Measurements from ENCODE around the gene CCND3. TPM values are rescaled to one million over a fixed set of nuclear protein-coding genes. Genes with fewer than 3 reads are reported as not detected.

Gene CCND3
- total and polyA plus RNA-seq, 2 of the 13 experiments (the other 11 are each of a cell fraction or from before 2014, with no cell fraction given), result 4.3 to 7.2 TPM

GRCh38 chr6:41936073-41936837 is 5.4 kb downstream of the CCND3 start (continued):
- TF ChIP-seq CSRNP2 (CRISPR knock-in tag; conservative IDR thresholded peaks at IDR 0.05; ENCODE audit: low read depth), result no peak
- TF ChIP-seq ATF5 (CRISPR knock-in tag; IDR thresholded peaks at IDR 0.05; ENCODE audit: low read depth), result no peak
- no peak for TF ChIP-seq ZNF20 (CRISPR knock-in tag; IDR thresholded peaks at IDR 0.05)
- no peak for TF ChIP-seq MAFG (CRISPR knock-in tag; IDR thresholded peaks at IDR 0.05)
- TF ChIP-seq SP2 (CRISPR knock-in tag; IDR thresholded peaks at IDR 0.05), result no peak
- TF ChIP-seq ZNF564 (CRISPR knock-in tag; IDR thresholded peaks at IDR 0.05), result no peak
- TF ChIP-seq HIVEP1 (CRISPR knock-in tag; IDR thresholded peaks at IDR 0.05), result no peak
- TF ChIP-seq ZNF800 (CRISPR knock-in tag; IDR thresholded peaks at IDR 0.05), result no peak
- TF ChIP-seq ZNF232 (CRISPR knock-in tag; IDR thresholded peaks at IDR 0.05; ENCODE audit: borderline replicate concordance), result no peak
- TF ChIP-seq FIP1L1 (IDR thresholded peaks at IDR 0.05; ENCODE audit: borderline replicate concordance, insufficient read depth, low read depth, low read length), result no peak
- TF ChIP-seq HOMEZ (CRISPR knock-in tag; IDR thresholded peaks at IDR 0.05; ENCODE audit: low read depth), result no peak
- TF ChIP-seq ZNF235 (CRISPR knock-in tag; IDR thresholded peaks at IDR 0.05; ENCODE audit: borderline replicate concordance), result no peak
- TF ChIP-seq HNRNPL (IDR thresholded peaks at IDR 0.05; ENCODE audit: low read depth, low read length), result 0 out of 2 replicates have a peak, but pooled peaks have one; percentile 40
- TF ChIP-seq FOXP1 (IDR thresholded peaks at IDR 0.05), result no peak
- TF ChIP-seq FOXP1 (CRISPR knock-in tag; IDR thresholded peaks at IDR 0.05), result no peak
- 0 out of 2 replicates have a peak, but pooled peaks have one; percentile 20 for TF ChIP-seq CCDC6 (CRISPR knock-in tag; IDR thresholded peaks at IDR 0.05)
- TF ChIP-seq ZNF317 (CRISPR knock-in tag; IDR thresholded peaks at IDR 0.05), result no peak
- TF ChIP-seq GATA4 (IDR thresholded peaks at IDR 0.05; ENCODE audit: borderline replicate concordance, low read depth), result no peak
- TF ChIP-seq ZFP91 (CRISPR knock-in tag; IDR thresholded peaks at IDR 0.05; ENCODE audit: borderline replicate concordance), result no peak; the same call in 1 of the 2 replicates
